HepG2 (cell line): ENCODE data around the gene FRMD4A. TPM values are rescaled to one million over a fixed set of nuclear protein-coding genes. Genes with fewer than 3 reads are reported as not detected.

Experiments
- ATAC-seq: fragments of 200-7000 bp; cut with Tn5 transposase; 3 replicates; pipeline ENCODE4 v1.9.1; 2020; ENCODE audit warnings: mild to moderate bottlenecking, moderate library complexity
- BruUV-seq: library from RNA; stranded (reverse); fragments of 400-500 nt; replicated peaks from 2 replicates; lab custom pipeline; 2021; lab: Mats Ljungman, UMichigan
- CTCF ChIA-PET: fragments of 300-600 bp; formaldehyde crosslinking; extraction: SDS; loops from one replicate; lab custom pipeline; 2021; ENCODE audit warnings: low total read pairs, inconsistent platforms, low intra/inter-chr PET ratio; lab: Yijun Ruan, JAX
- POLR2A ChIA-PET: fragments of 350-600 bp; sonication (Branson Sonifier 250); formaldehyde crosslinking; loops from one replicate; lab custom pipeline; 2020; ENCODE audit warnings: antibody characterized with exemption, inconsistent platforms; lab: Yijun Ruan, JAX
- DNase-seq: peaks from one replicate; pipeline ENCODE4 v3.0.0-alpha.2; 2015; ENCODE audit warnings: low spot score
- FAIRE-seq: peaks from 3 replicates; lab custom pipeline; 2011; peaks lifted over from hg19 to GRCh38; lab: Jason Lieb, UNC
- H2AFZ ChIP-seq: one replicate; pipeline ENCODE4 v1.6.1; 2011; ENCODE audit warnings: low read length, inconsistent platforms
- H3K27ac ChIP-seq: fragments of 300-600 bp; 3 replicates; pipeline ENCODE4 v1.8.0; 2011; ENCODE audit warnings: mixed run types, mild to moderate bottlenecking, mixed read lengths, low read length, inconsistent platforms; ENCODE audit not compliant: insufficient read depth; ENCODE audit errors: extremely low read length
- H3K27me3 ChIP-seq, 2 experiments: fragments of 200-600 bp in 1 of 2; 2 replicates in 1 of 2; 3 replicates in 1 of 2; pipeline versions ENCODE4 v1.6.0 to v1.8.0; 2011; ENCODE audit warnings: low read length in 2 of 2, mild to moderate bottlenecking in 2 of 2, moderate library complexity in 2 of 2, inconsistent platforms in 1 of 2; ENCODE audit not compliant: insufficient read depth in 2 of 2, control insufficient read depth in 1 of 2
- H3K36me3 ChIP-seq, 2 experiments: fragments of 200-600 bp in 1 of 2; replicated peaks in 1 of 2; 2 replicates in 1 of 2; 3 replicates in 1 of 2; pipeline versions ENCODE4 v1.5.1 to v1.8.0; 2011; ENCODE audit warnings: low read length in 2 of 2, inconsistent platforms in 1 of 2; ENCODE audit not compliant: insufficient read depth in 2 of 2, control insufficient read depth in 1 of 2
- H3K4me1 ChIP-seq: 2 replicates; pipeline ENCODE4 v1.5.1; 2012; ENCODE audit warnings: low read length, inconsistent platforms; ENCODE audit not compliant: insufficient read depth
- H3K4me2 ChIP-seq: 2 replicates; pipeline ENCODE4 v1.6.0; 2011; ENCODE audit warnings: low read depth, low read length, inconsistent platforms
- H3K4me3 ChIP-seq, 3 experiments: fragments of 200-600 bp in 1 of 3; sonication (generic), shearing (Covaris generic) in 1 of 3; replicated peaks in 1 of 3; 2 replicates each; pipeline ENCODE4 v1.5.1; 2011 to 2016; ENCODE audit warnings: low read length in 3 of 3, inconsistent platforms in 2 of 3, low read depth in 2 of 3, mild to moderate bottlenecking in 2 of 3, control low read depth in 1 of 3, mixed read lengths in 1 of 3; ENCODE audit not compliant: insufficient read depth in 1 of 3
- H3K79me2 ChIP-seq: one replicate; pipeline ENCODE4 v1.6.1; 2011; ENCODE audit warnings: low read length, inconsistent platforms; ENCODE audit not compliant: insufficient read depth
- H3K9ac ChIP-seq: 2 replicates; pipeline ENCODE4 v1.6.0; 2011; ENCODE audit warnings: mild to moderate bottlenecking, low read depth, low read length, inconsistent platforms; ENCODE audit not compliant: insufficient read depth
- H3K9me3 ChIP-seq: 2 replicates; pipeline ENCODE4 v1.5.1; 2012; ENCODE audit warnings: mild to moderate bottlenecking, low read length
- H4K20me1 ChIP-seq: 2 replicates; pipeline ENCODE4 v1.6.0; 2011; ENCODE audit warnings: inconsistent platforms, mild to moderate bottlenecking, low read length, moderate library complexity; ENCODE audit not compliant: insufficient read depth
- DZIP1 ChIP-seq: sonication (generic); formaldehyde crosslinking; IDR thresholded peaks from 2 replicates; pipeline ENCODE4 v1.5.0; 2020; ENCODE audit warnings: mild to moderate bottlenecking, missing genetic modification reagents
- ELF4 ChIP-seq: sonication (generic); formaldehyde crosslinking; IDR thresholded peaks from 2 replicates; pipeline ENCODE4 v1.5.0; 2020; ENCODE audit warnings: missing genetic modification reagents, mild to moderate bottlenecking, moderate library complexity, borderline replicate concordance
- MNT ChIP-seq: fragments of 450-650 bp; IDR thresholded peaks from 2 replicates; pipeline ENCODE4 v1.6.1; 2016
- ZNF101 ChIP-seq: sonication (generic); formaldehyde crosslinking; IDR thresholded peaks from 2 replicates; pipeline ENCODE4 v1.4.0; 2020; ENCODE audit warnings: mild to moderate bottlenecking, low read depth, missing genetic modification reagents, borderline replicate concordance
- ZNF362 ChIP-seq: sonication (generic); formaldehyde crosslinking; IDR thresholded peaks from 2 replicates; pipeline ENCODE4 v1.4.0; 2020; ENCODE audit warnings: missing genetic modification reagents, mild to moderate bottlenecking, borderline replicate concordance
- ZNF430 ChIP-seq: sonication (generic); formaldehyde crosslinking; IDR thresholded peaks from 2 replicates; pipeline ENCODE4 v1.9.0; 2021; ENCODE audit warnings: mild to moderate bottlenecking, missing genetic modification reagents
- ZNF710 ChIP-seq: sonication (generic); formaldehyde crosslinking; IDR thresholded peaks from 2 replicates; pipeline ENCODE4 v1.5.0; 2020; ENCODE audit warnings: mild to moderate bottlenecking, missing genetic modification reagents, borderline replicate concordance
- WGBS: methylation state at CpG from one replicate; pipeline ENCODE4 v1.1.6; 2017; ENCODE audit warnings: low lambda C conversion rate; 5-methylcytosine and 5-hydroxymethylcytosine counted together
- in situ Hi-C: cut with HindIII; loops from 2 replicates; pipeline ENCODE4 v1.10.0; 2017; ENCODE audit warnings: low pct_unique_long_range_greater_than_20kb; ENCODE audit not compliant: extremely low pct_ligation_motif_present
- intact Hi-C: fragments of 100-400 bp; cut with micrococcal nuclease; formaldehyde crosslinking; loops from one replicate; pipeline ENCODE4 v1.10.0; 2022; ENCODE audit not compliant: unreplicated experiment
- polyA plus RNA-seq, 8 experiments: library from polyadenylated mRNA; depleted of rRNA in 3 of 8; stranded (reverse) in 7 of 8; unstranded in 1 of 8; fragments of >200 nt; fragmentation: Illumina TruSeq in 4 of 8; extraction: Trizol in 4 of 8; gene quantifications; 2 replicates each; pipeline versions ENCODE4 v1.2.1 to v1.2.3, GENCODE V29; 2011 to 2016; ENCODE audit warnings: low read depth in 4 of 8, missing spikeins in 1 of 8, mixed read lengths in 1 of 8; ENCODE audit not compliant: insufficient read depth in 1 of 8
- total RNA-seq, 5 experiments: library from RNA; depleted of rRNA; stranded (reverse); fragments of >200 nt; fragmentation: Illumina TruSeq; extraction: Trizol; gene quantifications; 2 replicates each; pipeline ENCODE4 v1.2.3, GENCODE V29; 2016; ENCODE audit warnings: low read depth in 1 of 5

Gene FRMD4A
- total and polyA plus RNA-seq, 2 of the 13 experiments (the other 11 are each of a cell fraction or from before 2014, with no cell fraction given), result 0.09 to 0.26 TPM

- H4K20me1 ChIP-seq, result no peaks in the 10 kb centered on the region
- FAIRE-seq (no peak), ATAC-seq (no peak; the same call in 2 of the 3 replicates), DNase-seq (no peak)
- ChIA-PET CTCF (interaction anchor here (4.1 kb wide), 1 partner anchor 117 kb away, joined by 60 read pairs; no protein-coding TSS in a partner anchor), POLR2A (no interaction called here)
- no peak overlapping the region for H3K27ac ChIP-seq
- no peak overlapping the region for H2AFZ ChIP-seq
- H3K4me3 ChIP-seq, result no peak overlapping the region
- no peaks in the 10 kb centered on the region for H3K36me3 ChIP-seq
- no peaks in the 10 kb centered on the region for H3K79me2 ChIP-seq
- H3K4me1 ChIP-seq, result no peaks in the 10 kb centered on the region
- H3K9me3 ChIP-seq, result no peaks in the 10 kb centered on the region
- H3K9ac ChIP-seq, result no peak overlapping the region
- 34% methylated on average over 6 of the region's 7 CpGs for WGBS
- TF ChIP-seq ZNF710 (no peak), ZNF362 (no peak), MNT (no peak), ZNF430 (CRISPR knock-in tag) (no peak), DZIP1 (CRISPR knock-in tag) (no peak), ELF4 (CRISPR knock-in tag) (no peak), ZNF101 (CRISPR knock-in tag) (no peak)
- intact Hi-C loops, result no loop called here
- no TSS peak for BruUV-seq
- H3K4me2 ChIP-seq, result no peak overlapping the region
- H3K27me3 ChIP-seq, result no peaks in the 10 kb centered on the region
- in situ Hi-C loops, result loop anchor here (5.0 kb wide), 1 partner anchor 120 kb away; no protein-coding TSS in a partner anchor
These were observed 553.8 kb downstream of the FRMD4A start for GRCh38 chr10:13776861-13777311.
